Measurements from ENCODE around the gene EIF2S1. TPM values are rescaled to one million over a fixed set of nuclear protein-coding genes. Genes with fewer than 3 reads are reported as not detected.

Gene EIF2S1
- polyA plus RNA-seq, 1 experiment, result 149 TPM

DNA sequence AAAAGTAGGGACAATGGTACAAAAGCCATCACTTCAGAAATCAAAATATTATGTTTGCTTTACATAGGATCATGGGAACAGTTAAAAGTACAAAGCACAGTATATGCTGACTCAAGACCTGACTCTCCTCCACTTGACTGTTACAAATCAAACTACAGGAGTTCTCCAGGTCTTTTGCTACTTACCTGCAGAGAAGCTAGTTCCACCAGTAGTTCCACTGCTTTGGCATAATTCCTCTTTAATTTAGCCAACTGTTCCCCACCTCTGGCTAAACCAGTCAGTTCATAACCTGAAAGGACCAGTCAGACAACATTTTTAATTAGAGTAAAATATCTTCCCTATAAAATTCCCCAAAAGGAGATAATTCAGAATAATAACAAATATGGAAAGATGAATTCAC, 14.5 kb upstream of the EIF2S1 start:
- Histone ChIP-seq H3K4me3 (ENCODE audit: low read depth, low read length) (no peak overlapping the region), H3K27me3 (ENCODE audit: control insufficient read depth, insufficient read depth, low read length) (no peaks in the 10 kb centered on the region), H3K27ac (ENCODE audit: low read depth, low read length) (no peak overlapping the region), H3K9me3 (ENCODE audit: control insufficient read depth, insufficient read depth, low read length) (no peaks in the 10 kb centered on the region; the same call in 1 of the 2 replicates)
- POLR2A ChIA-PET, result no interaction called here
- TF ChIP-seq, protein P1, sequence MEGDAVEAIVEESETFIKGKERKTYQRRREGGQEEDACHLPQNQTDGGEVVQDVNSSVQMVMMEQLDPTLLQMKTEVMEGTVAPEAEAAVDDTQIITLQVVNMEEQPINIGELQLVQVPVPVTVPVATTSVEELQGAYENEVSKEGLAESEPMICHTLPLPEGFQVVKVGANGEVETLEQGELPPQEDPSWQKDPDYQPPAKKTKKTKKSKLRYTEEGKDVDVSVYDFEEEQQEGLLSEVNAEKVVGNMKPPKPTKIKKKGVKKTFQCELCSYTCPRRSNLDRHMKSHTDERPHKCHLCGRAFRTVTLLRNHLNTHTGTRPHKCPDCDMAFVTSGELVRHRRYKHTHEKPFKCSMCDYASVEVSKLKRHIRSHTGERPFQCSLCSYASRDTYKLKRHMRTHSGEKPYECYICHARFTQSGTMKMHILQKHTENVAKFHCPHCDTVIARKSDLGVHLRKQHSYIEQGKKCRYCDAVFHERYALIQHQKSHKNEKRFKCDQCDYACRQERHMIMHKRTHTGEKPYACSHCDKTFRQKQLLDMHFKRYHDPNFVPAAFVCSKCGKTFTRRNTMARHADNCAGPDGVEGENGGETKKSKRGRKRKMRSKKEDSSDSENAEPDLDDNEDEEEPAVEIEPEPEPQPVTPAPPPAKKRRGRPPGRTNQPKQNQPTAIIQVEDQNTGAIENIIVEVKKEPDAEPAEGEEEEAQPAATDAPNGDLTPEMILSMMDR (IDR thresholded peaks at IDR 0.05; ENCODE audit: low read depth, low read length), result no peak
- DNase-seq (ENCODE audit: low read depth, low spot score), result no peak
- CTCF ChIA-PET, result interaction anchor here (1.5 kb wide), 1 partner anchor 14 kb away, joined by 7 read pairs; the partner anchor contains the start of genes ATP6V1D and EIF2S1

GRCh38 chr14:67352055-67352454, 8.1 kb upstream of the EIF2S1 start:
- no peaks in the 10 kb centered on the region for H3K27me3 ChIP-seq (ENCODE audit: control insufficient read depth, insufficient read depth, low read length)
- DNase-seq (ENCODE audit: low read depth, low spot score), result no peak
- POLR2A ChIA-PET, result no interaction called here
- no peak overlapping the region for H3K27ac ChIP-seq (ENCODE audit: low read depth, low read length)
- TF ChIP-seq, protein P1 (IDR thresholded peaks at IDR 0.05; ENCODE audit: low read depth, low read length), result no peak
- CTCF ChIA-PET, result interaction anchor here (2.7 kb wide), 1 partner anchor 8 kb away, joined by 19 read pairs; the partner anchor contains the start of genes ATP6V1D and EIF2S1
- no peak overlapping the region for H3K4me3 ChIP-seq (ENCODE audit: low read depth, low read length)
- no peaks in the 10 kb centered on the region for H3K9me3 ChIP-seq (ENCODE audit: control insufficient read depth, insufficient read depth, low read length)

- H3K4me3 ChIP-seq (ENCODE audit: low read depth, low read length), result peak overlapping the region; percentile 97
- no peaks in the 10 kb centered on the region for H3K27me3 ChIP-seq (ENCODE audit: control insufficient read depth, insufficient read depth, low read length)
- POLR2A ChIA-PET, result no interaction called here
- H3K27ac ChIP-seq (ENCODE audit: low read depth, low read length), result no peak overlapping the region
- CTCF ChIA-PET, result interaction anchor here (0.6 to 1.5 kb wide), 2 partner anchors 15 to 191 kb away, joined by 3 to 5 read pairs; no protein-coding TSS in a partner anchor
- DNase-seq (ENCODE audit: low read depth, low spot score), result no peak
- TF ChIP-seq, protein P1 (IDR thresholded peaks at IDR 0.05; ENCODE audit: low read depth, low read length), result no peak
- H3K9me3 ChIP-seq (ENCODE audit: control insufficient read depth, insufficient read depth, low read length), result peaks cover 2% of the 10 kb centered on the region; the same call in 1 of the 2 replicates
Measured at GRCh38 chr14:67357186-67357968, 2.8 kb upstream of the EIF2S1 start.

GRCh38 chr14:67357969-67358354, 2.2 kb upstream of the EIF2S1 start:
- Histone ChIP-seq H3K27ac (ENCODE audit: low read depth, low read length) (no peak overlapping the region), H3K4me3 (ENCODE audit: low read depth, low read length) (peak overlapping the region; percentile 97), H3K27me3 (ENCODE audit: control insufficient read depth, insufficient read depth, low read length) (no peaks in the 10 kb centered on the region), H3K9me3 (ENCODE audit: control insufficient read depth, insufficient read depth, low read length) (peaks cover 2% of the 10 kb centered on the region; the same call in 1 of the 2 replicates)
- ChIA-PET POLR2A (interaction anchor here (0.6 kb wide), 1 partner anchor 22 kb away, joined by 5 read pairs; no protein-coding TSS in a partner anchor), CTCF (no interaction called here)
- DNase-seq (ENCODE audit: low read depth, low spot score), result no peak
- TF ChIP-seq, protein P1 (IDR thresholded peaks at IDR 0.05; ENCODE audit: low read depth, low read length), result no peak

All from AG04450 (cell line).